GM18517 (cell line): ENCODE data around the gene IQCM.

Experiments
- ATAC-seq: cut with Tn5 transposase; IDR thresholded peaks from one replicate; pipeline ENCODE4 v1.9.1; 2021; ENCODE audit warnings: mild to moderate bottlenecking, moderate library complexity; ENCODE audit not compliant: unreplicated experiment

Gene IQCM

DNA sequence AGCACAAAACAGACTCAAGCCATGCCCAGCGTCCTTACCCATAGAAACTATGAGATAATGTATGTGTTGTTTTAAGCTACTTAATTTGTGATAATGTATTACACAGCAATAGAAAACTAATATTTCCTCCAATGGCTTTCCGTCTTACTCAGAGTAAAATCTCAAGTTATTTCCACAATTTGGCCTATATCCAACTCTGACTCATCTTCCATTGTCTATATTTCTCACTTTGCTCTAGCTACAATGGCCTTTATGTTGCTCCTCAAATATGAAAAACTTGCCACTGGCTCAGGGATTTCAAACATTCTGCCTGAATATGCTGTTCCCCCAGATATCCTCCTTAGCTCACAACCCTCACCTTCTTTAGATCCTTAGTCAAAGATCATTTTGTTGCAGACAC is 31.6 kb downstream of the IQCM start:
- no peak for ATAC-seq

DNA sequence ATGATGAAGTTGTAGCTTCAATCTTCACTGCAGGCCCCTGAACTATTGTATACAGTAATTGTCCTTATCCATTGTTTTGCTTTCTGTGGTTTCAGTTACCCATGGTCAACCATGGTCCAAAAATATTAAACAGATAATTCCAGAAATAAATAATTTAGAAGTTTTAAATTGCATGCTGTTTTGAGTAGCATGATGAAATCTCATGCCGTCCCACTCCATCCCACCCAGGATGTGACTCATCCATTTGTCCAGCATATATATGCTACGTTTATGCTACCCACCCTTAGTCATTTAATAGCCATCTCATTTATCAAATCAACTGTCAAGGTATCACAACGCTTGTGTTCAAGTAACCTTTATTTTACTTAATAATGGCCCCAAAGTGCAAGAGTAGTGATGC is 34.5 kb downstream of the IQCM start:
- no peak for ATAC-seq

DNA sequence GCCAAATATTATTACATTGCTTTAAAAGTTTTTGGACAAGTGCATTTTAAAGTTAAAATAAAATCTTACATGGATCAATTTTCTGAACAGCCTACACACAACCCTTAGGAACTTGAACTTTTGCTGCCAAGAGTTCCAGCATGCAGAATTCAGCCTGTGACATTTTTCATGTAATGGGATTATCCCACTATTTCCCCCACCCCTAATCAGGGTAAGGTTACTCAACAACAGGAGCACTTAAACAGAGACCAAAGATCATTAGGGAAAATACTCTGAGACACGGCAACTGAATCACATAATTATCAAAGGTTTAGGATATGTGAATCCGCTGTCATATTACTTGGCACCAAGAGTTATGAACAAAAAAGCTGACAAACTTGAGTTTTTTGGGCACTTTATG is 47.2 kb downstream of the IQCM start:
- ATAC-seq = no peak

DNA sequence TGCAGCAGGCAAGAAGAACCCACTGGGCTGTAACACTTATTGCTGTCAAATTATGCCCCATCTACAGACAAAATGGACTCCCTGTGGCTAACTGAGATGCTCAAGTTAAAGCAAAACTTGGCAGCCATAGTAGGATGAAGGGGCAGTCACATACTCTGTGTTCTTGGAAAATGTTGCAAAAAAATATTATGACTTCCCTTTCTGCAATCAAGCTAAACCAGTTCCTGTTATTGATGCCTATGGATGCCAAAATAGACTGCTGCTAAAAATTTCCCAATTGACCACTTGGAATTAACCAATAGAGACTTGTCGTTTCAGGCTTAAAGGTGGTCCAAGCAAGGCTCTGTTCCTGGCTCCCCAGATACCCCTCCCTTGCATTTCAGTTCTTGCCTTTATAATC is 49.5 kb downstream of the IQCM start:
- no peak for ATAC-seq

DNA sequence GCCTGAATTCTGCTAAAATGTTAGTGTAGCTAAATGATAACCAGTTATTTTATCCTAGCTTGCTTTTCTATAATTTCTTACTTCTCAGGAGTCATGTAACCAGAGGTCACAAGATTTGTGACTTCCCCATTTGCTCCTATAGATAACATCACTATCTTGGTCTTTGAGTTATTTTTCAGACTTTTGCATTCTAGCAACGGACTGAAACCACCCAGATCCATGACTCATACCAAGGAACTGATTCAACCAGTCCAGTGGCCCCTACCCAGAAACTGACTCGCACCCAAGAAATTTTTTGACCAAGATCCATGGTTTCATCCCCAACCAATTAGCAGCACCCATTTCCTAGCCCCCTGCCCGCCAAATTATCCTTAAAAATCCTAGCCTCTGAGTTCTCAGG is 50.0 kb downstream of the IQCM start:
- ATAC-seq = no peak

DNA sequence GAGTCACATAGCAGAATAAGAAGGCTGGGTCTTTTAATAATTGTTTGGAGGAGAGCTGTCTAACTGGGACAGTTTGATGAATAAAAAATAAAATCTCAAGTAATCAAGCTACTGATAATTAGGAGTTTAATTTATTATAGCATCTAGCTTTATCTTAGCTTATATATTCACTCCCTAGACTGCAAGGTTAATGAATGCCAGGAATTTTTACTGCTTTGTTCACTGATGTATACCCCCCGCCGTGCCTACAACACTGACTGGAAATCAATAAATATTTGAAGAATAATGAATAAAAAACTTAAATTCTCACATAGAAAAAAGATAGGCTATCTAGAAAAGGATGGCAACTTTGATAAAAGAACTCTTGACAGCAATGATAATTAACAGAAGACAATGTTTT is 59.7 kb downstream of the IQCM start:
- ATAC-seq = no peak

DNA sequence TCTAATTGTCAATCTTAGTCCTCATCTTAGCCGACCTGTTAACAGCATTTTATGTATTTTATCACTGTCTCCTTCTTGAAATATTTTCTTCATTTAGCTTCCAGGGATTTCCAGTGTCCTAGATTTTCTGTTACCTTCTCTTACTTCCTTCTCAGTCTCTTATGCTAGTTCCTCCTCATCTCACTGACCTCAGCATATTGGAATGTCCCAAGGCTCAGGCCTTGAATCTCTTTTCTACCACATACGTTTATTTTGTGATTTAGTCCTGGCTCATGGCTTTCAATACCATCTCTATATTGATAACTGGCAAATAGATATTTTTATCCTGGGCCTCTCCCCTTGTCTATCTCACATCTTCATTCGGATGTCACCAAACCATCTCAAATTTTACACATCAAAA is 61.1 kb downstream of the IQCM start:
- ATAC-seq = no peak

DNA sequence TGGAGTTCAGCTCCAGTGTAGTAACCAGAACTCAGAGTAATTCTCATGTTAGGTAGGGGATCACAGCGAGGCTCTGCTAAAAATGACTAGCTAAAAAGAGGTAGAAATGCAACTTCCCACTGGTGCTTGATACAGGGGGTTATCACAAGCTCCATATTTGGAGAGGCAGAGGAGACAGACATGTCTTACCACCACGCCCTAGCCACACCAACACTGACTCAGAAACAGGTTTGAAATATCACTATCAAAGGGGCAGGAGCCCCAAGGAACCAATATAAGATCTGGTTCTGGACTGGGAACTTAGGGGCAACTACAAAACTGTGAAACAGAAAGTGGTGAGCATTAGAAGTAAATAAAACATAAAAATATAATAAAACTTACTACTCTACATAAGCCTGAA is 62.9 kb downstream of the IQCM start:
- no peak for ATAC-seq

DNA sequence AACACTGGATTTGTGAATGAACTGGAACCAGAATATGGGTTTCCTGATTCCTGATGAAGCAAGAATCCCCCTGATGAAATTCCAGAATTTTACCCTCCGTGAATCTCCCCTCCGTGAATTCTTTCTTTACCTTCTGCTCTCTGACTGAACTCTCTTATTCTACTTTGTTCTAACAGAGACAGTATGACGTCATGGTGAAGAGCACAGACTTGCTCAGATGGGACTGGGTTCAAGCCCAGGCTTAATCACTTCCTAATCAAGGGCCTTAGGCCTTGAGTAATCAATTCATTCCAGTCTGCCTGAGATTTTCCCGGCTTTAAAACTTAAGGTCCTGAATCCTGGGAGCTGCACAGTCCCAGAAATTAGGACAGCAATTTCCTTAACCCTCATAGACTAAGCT is 64.5 kb downstream of the IQCM start:
- no peak for ATAC-seq

DNA sequence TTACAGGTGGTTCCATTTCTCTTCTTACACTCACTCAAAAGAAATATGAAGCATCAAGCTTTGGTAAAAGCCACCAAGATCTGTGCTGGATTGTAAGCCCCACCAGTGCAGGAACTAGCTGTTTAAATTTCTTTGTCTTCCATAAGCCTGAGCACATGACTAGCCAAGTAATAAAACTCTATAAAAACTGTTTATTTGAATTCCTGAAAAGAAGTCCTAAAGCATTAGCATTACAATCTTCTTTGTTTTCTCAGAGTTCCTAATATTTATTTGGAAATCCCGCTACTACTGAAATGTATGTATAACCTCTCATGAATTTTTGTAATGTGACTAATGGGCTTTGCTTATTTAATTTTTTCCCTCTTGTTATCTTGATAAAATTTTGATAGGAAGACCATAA is 65.9 kb downstream of the IQCM start:
- no peak for ATAC-seq

DNA sequence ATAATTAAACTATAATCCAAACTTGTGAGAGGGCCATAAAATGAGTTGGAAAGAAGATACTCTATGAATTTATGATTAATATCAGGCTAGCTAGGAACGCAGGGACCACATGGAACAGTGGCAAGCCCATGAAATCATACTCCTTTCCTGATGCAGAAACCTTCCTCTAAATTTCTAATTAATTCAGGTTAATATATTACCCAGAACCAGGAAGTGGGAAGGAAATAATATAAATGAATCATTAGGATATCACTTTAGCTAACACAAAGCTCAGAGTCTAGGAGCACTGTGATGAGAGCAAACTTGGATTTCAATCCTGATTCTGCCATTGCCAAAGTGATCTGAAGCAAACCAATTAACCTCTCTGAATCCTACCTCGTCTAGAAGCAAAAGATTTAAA is 68.0 kb downstream of the IQCM start:
- ATAC-seq = no peak

DNA sequence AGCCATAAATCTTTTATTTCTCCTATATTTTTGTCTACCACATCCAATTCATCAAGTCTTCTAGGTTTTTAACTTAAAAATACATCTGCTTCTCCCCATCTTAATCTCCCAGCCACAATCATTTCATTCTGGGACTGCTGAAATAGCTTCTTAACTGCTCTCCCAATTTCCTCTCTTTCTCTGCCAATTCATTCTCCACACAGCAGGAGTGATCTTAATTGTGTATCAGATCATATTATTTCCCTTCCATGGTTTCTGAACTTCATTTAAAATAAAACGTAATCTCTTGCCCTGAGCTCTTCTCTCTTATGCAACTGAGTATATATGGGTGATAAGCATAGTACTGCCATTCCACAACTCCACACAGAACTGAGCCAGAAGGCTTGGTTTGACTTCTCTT is 69.4 kb downstream of the IQCM start:
- no peak for ATAC-seq

DNA sequence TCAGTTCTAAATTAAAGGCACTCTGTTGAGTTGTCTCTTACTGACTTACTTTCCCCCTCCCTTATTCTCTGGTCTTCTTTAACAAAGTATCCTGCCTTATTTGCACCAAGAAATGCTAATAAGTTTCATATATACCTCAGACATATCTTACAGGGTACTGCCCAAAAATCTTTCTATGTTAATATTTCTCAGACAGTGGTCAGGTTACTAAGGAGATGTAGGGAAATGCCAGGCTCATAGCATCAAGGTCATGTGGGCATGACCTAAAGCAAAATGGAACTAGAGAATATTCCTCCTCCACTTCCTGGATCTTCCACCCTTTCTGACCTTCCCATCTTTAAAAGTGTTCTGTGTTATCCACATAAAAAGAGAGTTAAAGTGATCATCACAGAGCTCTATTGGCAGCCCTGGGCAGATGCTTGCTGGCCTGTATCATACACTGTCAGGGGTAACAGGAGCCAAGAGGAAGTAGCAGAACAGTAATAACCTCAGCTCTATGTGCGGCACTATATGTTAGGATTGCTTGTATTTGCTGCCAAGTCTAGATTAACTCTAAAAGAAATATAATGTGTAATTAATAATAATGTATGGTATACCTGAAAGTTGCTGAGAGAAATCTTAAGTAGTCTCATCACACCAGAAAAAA is 74.3 kb downstream of the IQCM start:
- no peak for ATAC-seq

DNA sequence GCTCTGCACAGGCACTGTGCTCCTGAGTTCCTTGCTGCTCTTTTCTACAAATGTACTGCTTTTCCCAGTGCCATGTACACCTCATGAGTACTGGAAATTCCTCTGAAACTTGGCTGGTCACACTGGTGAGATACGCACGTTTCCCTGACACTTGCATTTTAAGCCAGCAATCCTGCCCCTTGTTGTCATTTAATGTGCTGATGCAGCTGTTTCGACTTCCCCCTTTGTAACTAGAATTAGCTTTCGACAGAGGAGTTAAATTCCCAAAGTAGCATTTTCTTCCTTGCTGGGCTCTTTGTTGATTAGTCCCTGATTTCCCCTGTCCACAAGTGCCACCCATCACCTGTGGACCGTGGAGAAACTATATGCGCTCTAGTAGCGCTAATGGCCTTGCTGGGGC is 77.5 kb downstream of the IQCM start:
- ATAC-seq = no peak

DNA sequence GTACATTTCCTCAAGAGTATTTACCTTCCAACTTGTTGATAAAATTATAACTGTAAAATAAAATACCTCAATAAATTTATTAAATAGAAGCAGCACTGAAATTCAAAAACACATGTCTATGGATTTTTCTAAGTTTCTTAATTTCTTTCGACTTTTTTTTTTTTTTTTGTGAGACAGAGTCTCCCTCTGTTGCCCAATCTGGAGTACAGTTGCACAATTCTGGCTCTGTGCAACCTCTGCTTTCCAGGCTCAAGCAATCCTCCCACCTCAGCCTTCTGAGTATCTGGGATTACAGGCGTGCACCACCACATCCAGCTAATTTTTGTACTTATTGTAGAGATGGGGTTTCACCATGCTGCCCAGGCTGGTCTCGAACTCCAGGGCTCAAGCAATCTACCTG is 79.8 kb downstream of the IQCM start:
- no peak for ATAC-seq

DNA sequence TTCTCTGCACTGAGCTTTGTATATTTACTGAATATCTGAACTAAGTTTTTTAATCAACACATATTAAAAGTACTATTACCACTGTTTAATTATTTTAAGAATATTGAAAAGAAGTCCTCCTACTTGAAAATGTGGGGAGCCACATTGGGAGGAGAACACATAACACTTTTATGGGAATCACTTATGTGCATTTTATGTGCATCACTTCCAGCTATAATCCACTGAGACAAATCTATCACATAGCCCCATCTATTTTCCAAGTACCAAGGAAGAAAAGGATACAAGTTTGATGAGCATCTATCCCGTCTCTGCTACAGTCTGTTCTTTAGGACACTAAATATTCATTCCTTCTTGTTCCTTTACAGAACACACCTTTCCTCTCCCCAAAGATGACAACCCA is 87.2 kb downstream of the IQCM start:
- no peak for ATAC-seq

DNA sequence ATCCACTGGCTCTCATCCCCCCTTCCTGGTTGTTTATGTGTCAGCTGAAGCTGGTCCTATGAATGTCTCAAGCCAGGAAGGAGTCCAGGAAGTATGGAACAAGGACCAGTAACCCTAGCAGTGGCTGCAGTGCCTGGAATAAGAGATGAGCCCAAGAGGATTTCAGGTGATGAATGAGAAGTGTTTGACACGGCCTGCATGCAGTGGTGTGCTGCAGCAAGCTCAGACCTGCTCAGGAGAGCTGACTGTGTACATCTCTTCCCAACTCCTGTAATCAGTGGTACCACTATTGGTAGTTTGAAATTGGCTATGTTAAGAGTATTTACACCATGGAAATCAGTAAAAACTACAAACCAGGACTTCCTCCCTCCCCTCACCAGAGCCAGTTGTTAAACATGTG is 88.0 kb downstream of the IQCM start:
- ATAC-seq = no peak

DNA sequence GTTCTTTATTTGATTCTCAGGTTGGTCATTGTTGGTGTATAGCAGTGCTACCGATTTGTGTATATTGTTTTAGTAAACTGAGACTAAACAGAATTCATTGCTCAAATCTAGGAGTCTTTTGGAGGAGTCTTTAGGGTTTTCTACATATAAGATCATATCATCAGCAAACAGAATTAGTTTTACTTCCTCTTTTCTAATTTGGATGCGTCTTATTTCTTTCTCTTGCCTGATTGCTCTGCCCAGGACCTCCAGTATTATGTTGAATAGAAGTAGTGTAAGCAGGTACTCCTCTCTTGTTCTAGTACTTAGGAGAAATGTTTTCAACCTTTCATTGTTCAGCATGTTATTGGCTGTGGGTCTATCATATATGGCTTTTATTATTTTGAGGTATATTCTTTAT is 92.6 kb downstream of the IQCM start:
- peak; percentile 49 for ATAC-seq

DNA sequence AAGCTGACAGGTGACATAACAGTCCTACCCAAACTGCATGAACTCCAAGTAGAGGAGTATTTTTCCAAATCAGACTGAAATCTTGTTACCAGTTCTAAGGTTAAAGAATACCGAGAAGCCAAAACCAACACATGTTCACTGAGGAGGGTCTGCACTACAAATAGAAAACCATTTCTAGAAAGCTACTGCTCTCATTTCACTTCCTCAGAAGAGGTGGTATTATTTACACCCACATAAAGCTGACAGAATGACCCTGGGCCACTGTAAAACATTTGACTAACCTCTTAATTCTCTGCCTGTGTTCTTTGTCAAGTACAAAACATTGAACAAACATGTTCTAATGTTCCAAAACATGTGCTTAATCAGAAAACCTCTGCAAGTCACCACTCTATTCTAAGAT is 95.8 kb downstream of the IQCM start:
- ATAC-seq = peak; percentile 53

DNA sequence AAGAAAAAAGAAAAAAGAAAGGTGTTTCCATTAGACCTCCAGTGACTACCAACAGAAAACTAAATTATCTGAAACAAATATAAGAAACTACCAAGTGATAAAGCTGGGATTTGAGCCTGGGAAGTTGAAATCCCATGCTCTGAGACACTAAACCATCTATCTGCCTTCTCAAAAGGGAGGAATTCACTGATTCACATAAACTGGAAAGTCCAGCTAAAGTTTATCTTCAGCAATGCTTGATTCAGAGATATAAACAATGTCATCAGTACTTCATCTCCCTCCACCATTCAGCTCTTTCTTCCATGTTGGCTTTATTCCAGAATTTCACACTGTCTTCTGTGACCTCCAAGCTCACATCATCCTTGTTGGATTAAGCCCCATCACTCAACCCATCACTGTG is 96.3 kb downstream of the IQCM start:
- no peak for ATAC-seq

DNA sequence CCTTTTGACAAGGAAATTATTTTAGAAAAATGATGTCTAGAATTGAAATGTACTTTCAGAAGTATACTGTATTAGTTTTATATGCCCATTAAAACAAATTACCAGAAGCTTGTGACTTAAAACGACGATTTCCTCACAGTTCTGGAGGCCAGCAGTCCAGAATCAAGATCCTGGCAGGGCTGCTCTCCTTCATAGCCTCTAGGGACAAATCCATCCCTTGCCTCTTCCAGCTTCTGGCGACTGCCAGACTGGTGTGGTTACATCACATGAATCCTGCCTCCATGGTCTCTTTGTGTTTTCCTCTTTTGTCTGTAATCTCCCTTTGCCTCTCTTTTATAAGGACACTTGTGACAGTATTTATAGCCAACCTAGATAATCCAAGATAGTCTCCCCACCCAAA is 97.1 kb downstream of the IQCM start:
- ATAC-seq = no peak

DNA sequence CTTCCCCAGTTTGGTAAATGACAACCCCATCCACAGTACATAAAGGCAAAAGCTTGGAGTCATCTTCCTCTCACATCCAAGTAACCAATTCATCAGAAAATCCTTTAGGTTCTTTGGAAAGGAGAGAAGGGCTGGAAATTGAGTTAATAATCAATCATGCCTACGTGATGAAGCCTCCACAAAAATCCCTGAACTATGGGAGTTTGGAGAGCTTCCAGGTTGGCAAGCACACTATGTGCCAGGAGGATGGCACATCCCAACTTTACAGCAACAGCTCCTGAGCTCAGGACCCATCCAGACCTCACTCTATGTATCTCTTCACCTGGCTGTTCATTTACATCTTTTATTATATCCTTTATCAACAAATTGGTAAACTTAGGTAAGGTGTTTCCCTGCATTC is 98.9 kb downstream of the IQCM start:
- ATAC-seq = no peak

DNA sequence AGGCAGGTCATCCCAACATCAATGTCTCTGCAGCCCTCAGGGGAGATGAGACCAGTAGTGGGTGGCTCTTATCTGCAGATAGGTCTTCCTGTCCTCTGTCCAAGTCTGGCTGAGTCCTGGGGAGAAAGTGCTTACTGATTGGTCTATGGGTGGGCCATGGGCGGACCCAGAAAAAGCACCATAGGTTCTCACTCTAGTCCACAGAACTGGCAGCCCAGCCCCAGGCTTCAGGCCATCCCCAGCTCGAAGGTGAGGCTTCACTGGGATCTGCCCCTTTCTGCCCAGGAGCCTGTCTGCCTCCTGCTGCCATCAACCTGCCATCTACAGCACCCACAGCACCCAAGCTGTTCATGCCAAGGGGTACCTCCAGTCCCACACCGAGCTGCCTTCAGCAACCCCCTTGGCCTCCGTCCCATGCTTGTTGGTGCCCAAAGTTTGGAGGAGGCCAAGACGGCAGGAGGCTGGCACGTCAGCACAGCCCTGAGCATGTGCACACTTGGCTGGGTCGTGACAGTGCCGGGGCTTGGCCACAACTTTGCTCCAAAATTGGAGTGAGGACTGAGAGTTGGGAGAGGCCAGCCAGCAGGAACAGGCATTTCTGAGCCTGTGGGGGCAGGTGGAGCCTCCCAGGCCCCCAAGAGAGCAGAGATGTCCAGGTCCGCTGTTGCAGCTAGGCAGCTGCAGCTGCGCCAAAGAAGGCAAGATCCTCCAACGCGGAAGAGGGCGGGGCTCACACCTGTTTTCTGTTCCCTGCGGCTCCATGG is 99.6 kb downstream of the IQCM start:
- no peak for ATAC-seq
